Lower lobe of right lung (tissue), 2 donors: ENCODE measurements around the gene AIFM1. TPM values are rescaled to one million over a fixed set of nuclear protein-coding genes. Genes with fewer than 3 reads are reported as not detected.

Experiments used
- ATAC-seq, 2 donors: fragments of 200-7000 bp; cut with Tn5 transposase; one replicate each; pipeline ENCODE4 v1.9.1; 2020 to 2022; ENCODE audit warnings: mild to moderate bottlenecking in 2 of 2, moderate library complexity in 2 of 2
- DNase-seq: peaks from one replicate; pipeline ENCODE4 v3.0.0-alpha.2; 2020
- H3K27ac ChIP-seq: fragments of 200-600 bp; one replicate; pipeline ENCODE4 v1.8.0; 2022
- H3K27me3 ChIP-seq: fragments of 200-600 bp; one replicate; pipeline ENCODE4 v1.8.0; 2022; ENCODE audit warnings: low read depth
- H3K36me3 ChIP-seq: fragments of 200-600 bp; one replicate; pipeline ENCODE4 v1.8.0; 2022; ENCODE audit warnings: mild to moderate bottlenecking
- H3K4me1 ChIP-seq: fragments of 200-600 bp; one replicate; pipeline ENCODE4 v1.8.0; 2022
- H3K4me3 ChIP-seq: fragments of 200-600 bp; one replicate; pipeline ENCODE4 v1.8.0; 2022; ENCODE audit warnings: mild to moderate bottlenecking
- H3K9me3 ChIP-seq: fragments of 200-600 bp; one replicate; pipeline ENCODE4 v1.8.0; 2022
- intact Hi-C: fragments of 100-400 bp; cut with DNase I; formaldehyde crosslinking; loops from one replicate; pipeline ENCODE4 v1.11.0; 2022
- total RNA-seq: library from RNA; stranded (reverse); fragmentation: NEBNext Ultra II Directional; extraction: Animal tissue kit (Norgen Biotek cat#: 25700); gene quantifications from one replicate; pipeline ENCODE4 v1.2.1, GENCODE V29; 2021
- TF ChIP-seq, protein P1 (sequence below): fragments of 200-600 bp; IDR thresholded peaks from one replicate; pipeline ENCODE4 v1.8.0; 2022; ENCODE audit warnings: antibody characterized with exemption, mild to moderate bottlenecking
- donor health status: DM: no; HTN: yes; CAD: no; lungs with severe emphysema.

Gene AIFM1
- total RNA-seq, 1 donor from 2014 or later: 23.1 TPM

DNA sequence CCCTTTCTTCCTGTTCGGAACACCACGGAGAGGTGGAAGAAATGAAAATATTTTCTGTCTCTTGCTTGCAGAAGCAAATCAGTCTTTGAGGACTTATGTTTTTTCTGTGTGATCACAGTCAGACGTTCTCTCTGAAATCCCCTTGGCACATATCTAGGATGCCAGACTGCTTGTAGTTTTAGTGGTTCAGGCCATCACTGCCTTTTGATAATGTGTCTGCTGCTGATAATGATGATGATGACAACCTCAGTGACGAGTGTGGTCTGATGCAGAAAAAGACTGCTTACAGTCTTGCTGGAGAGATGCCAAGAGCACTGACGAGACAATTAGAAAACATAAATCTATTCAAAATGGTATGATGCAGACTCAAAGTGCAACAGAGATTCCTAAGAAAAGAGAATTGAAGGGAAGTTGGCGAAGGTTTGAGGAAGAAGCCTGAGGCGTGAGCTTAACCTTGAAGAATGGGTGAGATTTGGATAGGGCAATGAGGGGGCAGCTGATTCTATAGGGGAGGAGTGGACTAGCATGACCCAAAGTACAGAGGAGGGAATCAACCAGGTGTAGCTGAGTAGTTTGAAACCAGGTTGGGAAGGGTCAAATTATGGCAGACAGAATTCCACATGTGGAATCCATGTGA, 14.1 kb upstream of the AIFM1 start:
- DNase-seq (no peak), ATAC-seq (no peak)
- Histone ChIP-seq H3K4me3 (no peak overlapping the region), H3K27ac (no peak overlapping the region), H3K9me3 (no peaks in the 10 kb centered on the region), H3K27me3 (no peaks in the 10 kb centered on the region), H3K4me1 (peaks cover 2% of the 10 kb centered on the region), H3K36me3 (no peaks in the 10 kb centered on the region)
- TF ChIP-seq, protein P1, sequence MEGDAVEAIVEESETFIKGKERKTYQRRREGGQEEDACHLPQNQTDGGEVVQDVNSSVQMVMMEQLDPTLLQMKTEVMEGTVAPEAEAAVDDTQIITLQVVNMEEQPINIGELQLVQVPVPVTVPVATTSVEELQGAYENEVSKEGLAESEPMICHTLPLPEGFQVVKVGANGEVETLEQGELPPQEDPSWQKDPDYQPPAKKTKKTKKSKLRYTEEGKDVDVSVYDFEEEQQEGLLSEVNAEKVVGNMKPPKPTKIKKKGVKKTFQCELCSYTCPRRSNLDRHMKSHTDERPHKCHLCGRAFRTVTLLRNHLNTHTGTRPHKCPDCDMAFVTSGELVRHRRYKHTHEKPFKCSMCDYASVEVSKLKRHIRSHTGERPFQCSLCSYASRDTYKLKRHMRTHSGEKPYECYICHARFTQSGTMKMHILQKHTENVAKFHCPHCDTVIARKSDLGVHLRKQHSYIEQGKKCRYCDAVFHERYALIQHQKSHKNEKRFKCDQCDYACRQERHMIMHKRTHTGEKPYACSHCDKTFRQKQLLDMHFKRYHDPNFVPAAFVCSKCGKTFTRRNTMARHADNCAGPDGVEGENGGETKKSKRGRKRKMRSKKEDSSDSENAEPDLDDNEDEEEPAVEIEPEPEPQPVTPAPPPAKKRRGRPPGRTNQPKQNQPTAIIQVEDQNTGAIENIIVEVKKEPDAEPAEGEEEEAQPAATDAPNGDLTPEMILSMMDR: no peak
- intact Hi-C loops: no loop called here

DNA sequence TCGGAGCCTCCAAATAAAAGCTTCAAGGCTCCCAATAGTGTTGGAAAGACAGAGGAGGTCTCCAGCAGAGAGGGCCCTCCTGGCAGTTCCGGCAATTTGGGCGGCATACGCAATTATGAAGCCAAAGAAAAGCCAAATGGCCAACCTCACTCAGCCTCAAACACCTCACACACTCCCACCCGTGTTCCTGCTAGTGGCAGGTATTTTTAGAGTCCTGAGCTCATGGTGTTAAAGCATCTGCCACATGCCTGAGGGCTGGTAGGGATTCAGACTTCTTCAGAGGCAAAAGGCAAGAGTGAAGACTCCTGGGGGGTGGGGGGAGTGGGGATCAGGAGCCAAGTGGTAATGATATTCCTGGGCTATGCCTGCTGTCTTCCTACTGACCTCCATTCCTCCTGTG, 13.5 kb upstream of the AIFM1 start:
- TF ChIP-seq, protein P1: no peak
- no peaks in the 10 kb centered on the region for H3K36me3 ChIP-seq
- peaks cover 8% of the 10 kb centered on the region for H3K4me1 ChIP-seq
- DNase-seq (no peak), ATAC-seq (no peak)
- no peaks in the 10 kb centered on the region for H3K27me3 ChIP-seq
- H3K4me3 ChIP-seq: no peak overlapping the region
- intact Hi-C loops: no loop called here
- no peaks in the 10 kb centered on the region for H3K9me3 ChIP-seq
- no peak overlapping the region for H3K27ac ChIP-seq

DNA sequence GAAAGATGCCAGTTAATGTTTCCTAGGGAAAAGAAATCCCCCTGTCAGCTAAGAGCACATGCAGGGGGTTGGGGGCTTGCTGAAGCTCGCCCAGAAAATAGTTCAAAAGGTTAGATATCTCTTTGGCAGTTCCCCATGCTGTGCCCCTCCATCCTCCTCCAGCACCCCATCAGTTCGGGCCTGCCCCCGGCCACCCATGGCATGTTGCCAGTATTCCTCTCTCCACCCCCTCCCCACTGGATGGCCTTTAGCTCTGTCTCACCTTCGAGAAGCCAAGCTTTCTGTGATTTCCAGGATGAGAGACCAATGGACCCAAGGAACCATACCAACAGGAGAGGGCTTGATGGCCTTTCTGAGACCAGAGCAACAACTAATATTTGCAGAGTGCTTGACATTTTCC, 11.3 kb upstream of the AIFM1 start:
- no peak for ATAC-seq
- Histone ChIP-seq H3K27me3 (no peaks in the 10 kb centered on the region), H3K27ac (no peak overlapping the region), H3K4me1 (peaks cover 17% of the 10 kb centered on the region), H3K9me3 (no peaks in the 10 kb centered on the region), H3K4me3 (no peak overlapping the region), H3K36me3 (no peaks in the 10 kb centered on the region)
- no peak for DNase-seq
- TF ChIP-seq, protein P1: no peak
- intact Hi-C loops: no loop called here

DNA sequence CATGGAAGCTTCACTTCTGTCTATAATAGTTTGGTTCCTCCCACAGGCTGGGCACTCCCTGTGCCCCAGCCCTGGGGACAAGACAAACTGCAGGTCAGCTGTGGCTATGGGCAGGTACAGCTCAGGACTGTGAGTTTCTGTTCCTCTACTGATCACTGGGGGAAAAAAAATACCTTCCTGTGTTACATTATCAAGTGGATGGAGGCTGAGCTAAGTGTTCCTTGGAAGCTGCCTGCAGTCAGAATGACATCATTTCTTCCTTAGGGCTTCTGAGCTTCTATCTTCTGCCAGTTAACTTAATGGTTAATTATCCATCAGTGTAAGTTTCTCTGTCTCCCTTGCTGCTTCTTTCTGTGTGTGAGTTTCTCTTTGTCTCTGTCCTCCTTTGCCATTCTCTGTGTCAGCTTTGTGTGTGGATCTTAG, 10.7 kb upstream of the AIFM1 start:
- Histone ChIP-seq H3K27me3 (no peaks in the 10 kb centered on the region), H3K4me3 (no peak overlapping the region), H3K36me3 (no peaks in the 10 kb centered on the region), H3K4me1 (peaks cover 17% of the 10 kb centered on the region), H3K9me3 (no peaks in the 10 kb centered on the region), H3K27ac (no peak overlapping the region)
- DNase-seq (no peak), ATAC-seq (no peak)
- TF ChIP-seq, protein P1: no peak
- intact Hi-C loops: no loop called here

DNA sequence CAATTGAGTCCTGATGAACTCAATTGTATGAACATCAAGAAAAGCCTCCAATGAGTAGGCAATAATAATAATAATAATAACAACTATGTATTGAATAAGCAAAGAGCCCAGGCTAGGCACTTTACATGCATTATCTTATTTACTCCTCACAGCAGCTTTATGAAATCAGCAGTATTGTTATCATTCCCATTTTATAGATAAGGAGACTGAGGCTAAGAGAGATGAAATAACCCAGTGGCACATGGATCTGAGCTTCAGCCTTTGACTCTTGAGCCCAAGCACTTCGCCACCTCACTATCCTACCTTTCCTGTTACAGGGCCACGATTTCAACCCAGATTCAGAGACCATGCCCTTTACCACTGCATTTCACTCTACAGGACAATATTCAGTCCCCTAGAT, 9.3 kb upstream of the AIFM1 start:
- ATAC-seq (no peak), DNase-seq (no peak)
- Histone ChIP-seq H3K4me3 (no peak overlapping the region), H3K4me1 (peaks cover 17% of the 10 kb centered on the region), H3K27me3 (no peaks in the 10 kb centered on the region), H3K27ac (no peak overlapping the region), H3K9me3 (no peaks in the 10 kb centered on the region), H3K36me3 (no peaks in the 10 kb centered on the region)
- intact Hi-C loops: no loop called here
- TF ChIP-seq, protein P1: no peak
